HCT116 (cell line): ENCODE measurements around the gene MYCN. TPM values are rescaled to one million over a fixed set of nuclear protein-coding genes. Genes with fewer than 3 reads are reported as not detected.

ENCODE experiments used
- ATAC-seq: fragments of 200-7000 bp; cut with Tn5 transposase; 2 replicates; pipeline ENCODE4 v1.9.1; 2020; ENCODE audit warnings: mild to moderate bottlenecking, moderate library complexity
- BruUV-seq: library from RNA; stranded (reverse); fragments of 400-500 nt; replicated peaks from 2 replicates; lab custom pipeline; 2021; lab: Mats Ljungman, UMichigan
- CTCF ChIA-PET: fragments of 300-600 bp; sonication (Branson Sonifier 250); formaldehyde crosslinking; loops from one replicate; lab custom pipeline; 2021; ENCODE audit warnings: antibody characterized with exemption; lab: Charles Lee
- POLR2A ChIA-PET: fragments of 300-600, 350-600 bp; sonication (Branson Sonifier 250); formaldehyde crosslinking; loops from one replicate; lab custom pipeline; 2021; ENCODE audit warnings: antibody characterized with exemption; lab: Charles Lee
- RAD21 ChIA-PET, 2 experiments: fragments of 300-600 bp; sonication (Branson Sonifier 250); formaldehyde crosslinking; loops; one replicate each; lab custom pipeline; 2023; ENCODE audit warnings: low total read pairs in 2 of 2; ENCODE audit not compliant: uncharacterized antibody in 2 of 2, unreplicated experiment in 2 of 2, low non-redundant PET in 1 of 2; lab: Charles Lee
- DNase-seq: peaks from one replicate; pipeline ENCODE4 v3.0.0-alpha.2; 2010; ENCODE audit warnings: low read depth, low spot score
- H2AFZ ChIP-seq: fragments of 200-600 bp; shearing (Covaris generic), sonication (generic); 2 replicates; pipeline ENCODE4 v1.6.1; 2017; ENCODE audit warnings: low read depth, mixed run types, mixed read lengths, antibody characterized with exemption, low read length; ENCODE audit not compliant: poor library complexity, severe bottlenecking
- H3K27ac ChIP-seq: 2 replicates; pipeline ENCODE4 v1.5.1; 2012; ENCODE audit warnings: low read depth, low read length
- H3K27me3 ChIP-seq: fragments of 200-600 bp; sonication (generic); 2 replicates; pipeline ENCODE4 v1.6.1; 2016; ENCODE audit warnings: mixed run types, low read length, mixed read lengths; ENCODE audit not compliant: insufficient read depth
- H3K36me3 ChIP-seq, 2 experiments: fragments of 200-500 bp in 1 of 2; fragments of 200-600 bp in 1 of 2; sonication (Bioruptor generic) in 1 of 2; sonication (generic) in 1 of 2; 2 replicates each; pipeline versions ENCODE4 v1.5.1 to v1.6.1; 2014 to 2016; ENCODE audit warnings: low read length in 2 of 2, inconsistent platforms in 1 of 2, mixed read lengths in 1 of 2, mixed run types in 1 of 2; ENCODE audit not compliant: insufficient read depth in 2 of 2, control insufficient read depth in 1 of 2
- H3K4me1 ChIP-seq, 2 experiments: fragments of 200-600 bp in 1 of 2; sonication (generic) in 1 of 2; 2 replicates each; pipeline versions ENCODE4 v1.5.1 to v1.6.1; 2012 to 2017; ENCODE audit warnings: low read length in 2 of 2, inconsistent platforms in 1 of 2, mild to moderate bottlenecking in 1 of 2, mixed read lengths in 1 of 2, mixed run types in 1 of 2, moderate library complexity in 1 of 2; ENCODE audit not compliant: insufficient read depth in 2 of 2, control insufficient read depth in 1 of 2
- H3K4me2 ChIP-seq: fragments of 200-600 bp; sonication (generic); 2 replicates; pipeline ENCODE4 v1.6.1; 2017; ENCODE audit warnings: mixed run types, low read length, mixed read lengths
- H3K4me3 ChIP-seq, 2 experiments: fragments of 200-600 bp in 1 of 2; sonication (generic) in 1 of 2; replicated peaks in 1 of 2; 2 replicates each; pipeline ENCODE4 v1.5.1; 2011 to 2016; ENCODE audit warnings: low read length in 2 of 2, control low read depth in 1 of 2, low read depth in 1 of 2, mild to moderate bottlenecking in 1 of 2, mixed read lengths in 1 of 2, mixed run types in 1 of 2
- H3K79me2 ChIP-seq: fragments of 200-600 bp; sonication (generic); 2 replicates; pipeline ENCODE4 v1.6.1; 2017; ENCODE audit warnings: mild to moderate bottlenecking, mixed run types, low read length, moderate library complexity, mixed read lengths; ENCODE audit not compliant: insufficient read depth
- H3K9ac ChIP-seq: fragments of 200-600 bp; sonication (generic); 2 replicates; pipeline ENCODE4 v1.6.1; 2016; ENCODE audit warnings: low read length, mixed read lengths
- H3K9me2 ChIP-seq: fragments of 200-600 bp; sonication (generic), shearing (Covaris generic); 2 replicates; pipeline ENCODE4 v1.6.1; 2017; ENCODE audit warnings: mixed run types, mild to moderate bottlenecking, moderate library complexity; ENCODE audit not compliant: insufficient read depth
- H3K9me3 ChIP-seq, 2 experiments: fragments of 200-500 bp in 1 of 2; fragments of 200-600 bp in 1 of 2; sonication (Bioruptor generic) in 1 of 2; sonication (generic) in 1 of 2; 2 replicates each; pipeline ENCODE4 v1.6.1; 2014 to 2017; ENCODE audit warnings: low read length in 2 of 2, mixed read lengths in 2 of 2, inconsistent platforms in 1 of 2, low read depth in 1 of 2, mild to moderate bottlenecking in 1 of 2, mixed run types in 1 of 2, moderate library complexity in 1 of 2; ENCODE audit not compliant: control insufficient read depth in 1 of 2, insufficient read depth in 1 of 2
- H4K20me1 ChIP-seq: fragments of 200-600 bp; sonication (generic), shearing (Covaris generic); 2 replicates; pipeline ENCODE4 v1.6.1; 2017; ENCODE audit warnings: mixed run types, mild to moderate bottlenecking, moderate library complexity; ENCODE audit not compliant: insufficient read depth
- CBX3 ChIP-seq: IDR thresholded peaks from 2 replicates; pipeline ENCODE4 v1.6.1; 2012; ENCODE audit warnings: low read depth
- EGR1 ChIP-seq: IDR thresholded peaks from 2 replicates; pipeline ENCODE4 v1.6.1; 2012; ENCODE audit warnings: low read depth
- ELF1 ChIP-seq: IDR thresholded peaks from 2 replicates; pipeline ENCODE4 v1.6.1; 2012; ENCODE audit warnings: low read depth, borderline replicate concordance
- RAD21 ChIP-seq: IDR thresholded peaks from 2 replicates; pipeline ENCODE4 v1.6.1; 2012; ENCODE audit warnings: low read depth, mild to moderate bottlenecking
- SIN3A ChIP-seq: IDR thresholded peaks from 2 replicates; pipeline ENCODE4 v1.6.1; 2012; ENCODE audit warnings: low read depth
- SRF ChIP-seq: IDR thresholded peaks from 2 replicates; pipeline ENCODE4 v1.6.1; 2012; ENCODE audit warnings: low read depth
- ZNF274 ChIP-seq: fragments of 200-500 bp; sonication (Bioruptor generic); IDR thresholded peaks from 2 replicates; pipeline ENCODE4 v1.6.1; 2014; ENCODE audit warnings: mild to moderate bottlenecking, low read depth, low read length, inconsistent platforms
- intact Hi-C: fragments of 100-400 bp; cut with micrococcal nuclease; formaldehyde crosslinking; loops from 2 replicates; pipeline ENCODE4 v1.10.0; 2022
- total RNA-seq: library from RNA; stranded (reverse); gene quantifications from one replicate; pipeline ENCODE4 v1.2.1, GENCODE V29; 2021; ENCODE audit not compliant: unreplicated experiment
- TF ChIP-seq, protein P1 (sequence below), 3 experiments: fragments of 200-600 bp in 1 of 3; sonication (generic) in 1 of 3; IDR thresholded peaks in 2 of 3; conservative IDR thresholded peaks in 1 of 3; 2 replicates each; pipeline ENCODE4 v1.5.1; 2012 to 2017; ENCODE audit warnings: low read depth in 2 of 3, low read length in 2 of 3, antibody characterized with exemption in 1 of 3, borderline replicate concordance in 1 of 3, control low read depth in 1 of 3, mild to moderate bottlenecking in 1 of 3, mixed read lengths in 1 of 3, mixed run types in 1 of 3, moderate library complexity in 1 of 3; ENCODE audit not compliant: insufficient read depth in 1 of 3
- TF ChIP-seq, protein P2 (sequence below): IDR thresholded peaks from 2 replicates; pipeline ENCODE4 v1.6.1; 2012; ENCODE audit warnings: low read depth
- TF ChIP-seq, protein P3 (sequence below): IDR thresholded peaks from 2 replicates; pipeline ENCODE4 v1.6.1; 2011; ENCODE audit warnings: mild to moderate bottlenecking, low read length, moderate library complexity; ENCODE audit not compliant: insufficient replicate concordance; ENCODE audit errors: extremely low read depth

Gene MYCN
- total RNA-seq, 1 experiment from 2014 or later = not detected

DNA sequence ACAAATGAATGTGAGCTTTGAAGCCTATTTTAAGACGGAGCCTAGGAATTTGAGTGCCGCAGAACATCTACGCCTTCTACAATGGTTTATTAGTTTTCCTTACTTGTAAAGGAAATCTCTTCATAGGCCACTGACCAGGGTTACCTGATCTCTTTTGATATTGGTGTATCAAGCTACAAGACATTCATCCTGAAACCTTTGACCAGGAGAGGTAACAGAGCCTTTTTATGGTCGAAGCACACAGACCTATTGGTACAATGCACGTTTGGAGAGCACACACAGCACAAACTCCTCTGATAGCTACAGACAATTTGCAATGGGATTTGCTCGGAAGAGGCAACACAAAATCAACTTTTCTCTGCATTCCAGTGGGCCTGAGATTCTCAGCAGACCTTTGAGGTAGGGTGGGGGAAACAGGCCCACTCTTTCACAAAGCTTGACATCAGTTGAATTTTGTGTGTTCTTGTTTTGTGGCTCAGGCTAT, 12.8 kb downstream of the MYCN start:
- Histone ChIP-seq H3K27me3 (peaks cover 13% of the 10 kb centered on the region; the same call in 1 of the 2 replicates), H4K20me1 (no peaks in the 10 kb centered on the region), H3K79me2 (no peaks in the 10 kb centered on the region), H2AFZ (no peak overlapping the region), H3K9me2 (no peaks in the 10 kb centered on the region), H3K4me1 (no peaks in the 10 kb centered on the region), H3K9me3 (no peaks in the 10 kb centered on the region), H3K27ac (no peak overlapping the region), H3K4me2 (no peak overlapping the region), H3K36me3 (no peaks in the 10 kb centered on the region), H3K4me3 (no peak overlapping the region), H3K9ac (no peak overlapping the region)
- ChIA-PET RAD21 (no interaction called here), CTCF (no interaction called here), POLR2A (no interaction called here)
- no peak for DNase-seq
- TF ChIP-seq, protein P1, sequence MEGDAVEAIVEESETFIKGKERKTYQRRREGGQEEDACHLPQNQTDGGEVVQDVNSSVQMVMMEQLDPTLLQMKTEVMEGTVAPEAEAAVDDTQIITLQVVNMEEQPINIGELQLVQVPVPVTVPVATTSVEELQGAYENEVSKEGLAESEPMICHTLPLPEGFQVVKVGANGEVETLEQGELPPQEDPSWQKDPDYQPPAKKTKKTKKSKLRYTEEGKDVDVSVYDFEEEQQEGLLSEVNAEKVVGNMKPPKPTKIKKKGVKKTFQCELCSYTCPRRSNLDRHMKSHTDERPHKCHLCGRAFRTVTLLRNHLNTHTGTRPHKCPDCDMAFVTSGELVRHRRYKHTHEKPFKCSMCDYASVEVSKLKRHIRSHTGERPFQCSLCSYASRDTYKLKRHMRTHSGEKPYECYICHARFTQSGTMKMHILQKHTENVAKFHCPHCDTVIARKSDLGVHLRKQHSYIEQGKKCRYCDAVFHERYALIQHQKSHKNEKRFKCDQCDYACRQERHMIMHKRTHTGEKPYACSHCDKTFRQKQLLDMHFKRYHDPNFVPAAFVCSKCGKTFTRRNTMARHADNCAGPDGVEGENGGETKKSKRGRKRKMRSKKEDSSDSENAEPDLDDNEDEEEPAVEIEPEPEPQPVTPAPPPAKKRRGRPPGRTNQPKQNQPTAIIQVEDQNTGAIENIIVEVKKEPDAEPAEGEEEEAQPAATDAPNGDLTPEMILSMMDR (IDR thresholded peaks at IDR 0.05 in 2 of 3, conservative IDR thresholded peaks at IDR 0.05 in 1 of 3; ENCODE audit: borderline replicate concordance in 1 of 3, insufficient read depth in 1 of 3, low read depth in 2 of 3, low read length in 2 of 3) = no peak
- TF ChIP-seq ZNF274 = no peak
- intact Hi-C loops = no loop called here
- ATAC-seq = no peak
- no TSS peak for BruUV-seq

DNA sequence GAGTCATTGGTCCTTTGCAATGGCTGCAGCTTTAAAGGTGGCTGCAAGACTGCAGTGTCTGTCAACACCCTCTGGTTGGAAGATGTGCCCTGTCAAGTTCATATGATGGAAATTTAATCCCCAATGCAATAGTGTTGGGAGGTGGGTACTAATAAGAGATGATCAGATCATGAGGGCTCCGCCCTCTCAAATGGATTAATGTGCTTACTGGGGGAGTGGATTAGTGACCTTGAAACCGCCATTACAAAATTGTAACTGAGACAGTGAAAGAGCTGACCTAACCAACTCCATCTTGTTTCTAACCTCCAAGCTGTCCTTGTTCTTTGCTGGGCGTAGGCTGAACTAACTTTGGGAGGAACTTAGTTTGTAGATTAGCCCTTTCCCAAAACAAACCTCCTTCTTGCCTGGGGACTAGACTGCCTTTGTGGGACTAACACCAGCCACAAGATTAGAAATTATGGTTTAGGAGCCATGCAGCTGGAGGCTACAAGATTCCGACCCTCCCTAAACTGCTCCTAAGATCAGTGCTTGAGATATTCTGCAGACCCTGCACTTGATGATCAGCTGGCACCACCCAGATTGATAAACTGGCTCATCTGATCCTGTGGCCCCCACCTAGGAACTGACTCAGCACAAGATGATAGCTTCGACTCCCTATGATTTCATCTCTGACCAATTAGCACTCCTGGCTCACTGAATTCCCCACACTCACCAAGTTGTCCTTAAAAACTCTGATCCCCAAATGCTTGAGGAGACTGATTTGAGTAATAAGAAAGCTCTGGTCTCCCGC, 13.7 kb downstream of the MYCN start:
- Histone ChIP-seq H3K9me3 (no peaks in the 10 kb centered on the region), H2AFZ (no peak overlapping the region), H3K9me2 (no peaks in the 10 kb centered on the region), H4K20me1 (no peaks in the 10 kb centered on the region), H3K4me1 (no peaks in the 10 kb centered on the region), H3K4me3 (no peak overlapping the region), H3K4me2 (no peak overlapping the region), H3K36me3 (no peaks in the 10 kb centered on the region), H3K27me3 (peaks cover 16% of the 10 kb centered on the region; the same call in 1 of the 2 replicates)
- ChIA-PET RAD21 (no interaction called here), POLR2A (no interaction called here), CTCF (no interaction called here)
- no peak for ATAC-seq
- intact Hi-C loops = no loop called here
- DNase-seq = no peak
- BruUV-seq = no TSS peak
- no peak for TF ChIP-seq ELF1
- TF ChIP-seq SRF = no peak
- TF ChIP-seq EGR1 = no peak
- no peak for TF ChIP-seq CBX3
- TF ChIP-seq, protein P2, sequence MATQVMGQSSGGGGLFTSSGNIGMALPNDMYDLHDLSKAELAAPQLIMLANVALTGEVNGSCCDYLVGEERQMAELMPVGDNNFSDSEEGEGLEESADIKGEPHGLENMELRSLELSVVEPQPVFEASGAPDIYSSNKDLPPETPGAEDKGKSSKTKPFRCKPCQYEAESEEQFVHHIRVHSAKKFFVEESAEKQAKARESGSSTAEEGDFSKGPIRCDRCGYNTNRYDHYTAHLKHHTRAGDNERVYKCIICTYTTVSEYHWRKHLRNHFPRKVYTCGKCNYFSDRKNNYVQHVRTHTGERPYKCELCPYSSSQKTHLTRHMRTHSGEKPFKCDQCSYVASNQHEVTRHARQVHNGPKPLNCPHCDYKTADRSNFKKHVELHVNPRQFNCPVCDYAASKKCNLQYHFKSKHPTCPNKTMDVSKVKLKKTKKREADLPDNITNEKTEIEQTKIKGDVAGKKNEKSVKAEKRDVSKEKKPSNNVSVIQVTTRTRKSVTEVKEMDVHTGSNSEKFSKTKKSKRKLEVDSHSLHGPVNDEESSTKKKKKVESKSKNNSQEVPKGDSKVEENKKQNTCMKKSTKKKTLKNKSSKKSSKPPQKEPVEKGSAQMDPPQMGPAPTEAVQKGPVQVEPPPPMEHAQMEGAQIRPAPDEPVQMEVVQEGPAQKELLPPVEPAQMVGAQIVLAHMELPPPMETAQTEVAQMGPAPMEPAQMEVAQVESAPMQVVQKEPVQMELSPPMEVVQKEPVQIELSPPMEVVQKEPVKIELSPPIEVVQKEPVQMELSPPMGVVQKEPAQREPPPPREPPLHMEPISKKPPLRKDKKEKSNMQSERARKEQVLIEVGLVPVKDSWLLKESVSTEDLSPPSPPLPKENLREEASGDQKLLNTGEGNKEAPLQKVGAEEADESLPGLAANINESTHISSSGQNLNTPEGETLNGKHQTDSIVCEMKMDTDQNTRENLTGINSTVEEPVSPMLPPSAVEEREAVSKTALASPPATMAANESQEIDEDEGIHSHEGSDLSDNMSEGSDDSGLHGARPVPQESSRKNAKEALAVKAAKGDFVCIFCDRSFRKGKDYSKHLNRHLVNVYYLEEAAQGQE = no peak
- TF ChIP-seq RAD21 = no peak
- TF ChIP-seq SIN3A = no peak
- TF ChIP-seq, protein P3, sequence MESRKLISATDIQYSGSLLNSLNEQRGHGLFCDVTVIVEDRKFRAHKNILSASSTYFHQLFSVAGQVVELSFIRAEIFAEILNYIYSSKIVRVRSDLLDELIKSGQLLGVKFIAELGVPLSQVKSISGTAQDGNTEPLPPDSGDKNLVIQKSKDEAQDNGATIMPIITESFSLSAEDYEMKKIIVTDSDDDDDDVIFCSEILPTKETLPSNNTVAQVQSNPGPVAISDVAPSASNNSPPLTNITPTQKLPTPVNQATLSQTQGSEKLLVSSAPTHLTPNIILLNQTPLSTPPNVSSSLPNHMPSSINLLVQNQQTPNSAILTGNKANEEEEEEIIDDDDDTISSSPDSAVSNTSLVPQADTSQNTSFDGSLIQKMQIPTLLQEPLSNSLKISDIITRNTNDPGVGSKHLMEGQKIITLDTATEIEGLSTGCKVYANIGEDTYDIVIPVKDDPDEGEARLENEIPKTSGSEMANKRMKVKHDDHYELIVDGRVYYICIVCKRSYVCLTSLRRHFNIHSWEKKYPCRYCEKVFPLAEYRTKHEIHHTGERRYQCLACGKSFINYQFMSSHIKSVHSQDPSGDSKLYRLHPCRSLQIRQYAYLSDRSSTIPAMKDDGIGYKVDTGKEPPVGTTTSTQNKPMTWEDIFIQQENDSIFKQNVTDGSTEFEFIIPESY = no peak
- TF ChIP-seq, all 23 proteins: peak for 0
- no peak overlapping the region for H3K27ac ChIP-seq
- H3K9ac ChIP-seq = no peak overlapping the region
- H3K79me2 ChIP-seq = no peaks in the 10 kb centered on the region
